Measurements from ENCODE around the gene PCDHGA3.

- TF ChIP-seq YY1 (tag by site-specific recombination; IDR thresholded peaks at IDR 0.05) (no peak), PRDM10 (tag by site-specific recombination; IDR thresholded peaks at IDR 0.05) (no peak), SP2 (tag by site-specific recombination; IDR thresholded peaks at IDR 0.05) (no peak), ZFP3 (tag by site-specific recombination; IDR thresholded peaks at IDR 0.05; ENCODE audit: low read depth) (no peak), GLI4 (tag by site-specific recombination; IDR thresholded peaks at IDR 0.05) (no peak), SETDB1 (IDR thresholded peaks at IDR 0.05; ENCODE audit: insufficient read length, low read length) (no peak), CTCF (tag by site-specific recombination; IDR thresholded peaks at IDR 0.05) (no peak), ZSCAN30 (tag by site-specific recombination; IDR thresholded peaks at IDR 0.05) (no peak), ZNF510 (tag by site-specific recombination; IDR thresholded peaks at IDR 0.05; ENCODE audit: insufficient replicate concordance) (no peak), ZNF677 (tag by site-specific recombination; IDR thresholded peaks at IDR 0.05) (no peak), ZNF18 (tag by site-specific recombination; IDR thresholded peaks at IDR 0.05) (no peak), ZBTB8A (tag by site-specific recombination; IDR thresholded peaks at IDR 0.05) (no peak)
- TF ChIP-seq, protein P1, sequence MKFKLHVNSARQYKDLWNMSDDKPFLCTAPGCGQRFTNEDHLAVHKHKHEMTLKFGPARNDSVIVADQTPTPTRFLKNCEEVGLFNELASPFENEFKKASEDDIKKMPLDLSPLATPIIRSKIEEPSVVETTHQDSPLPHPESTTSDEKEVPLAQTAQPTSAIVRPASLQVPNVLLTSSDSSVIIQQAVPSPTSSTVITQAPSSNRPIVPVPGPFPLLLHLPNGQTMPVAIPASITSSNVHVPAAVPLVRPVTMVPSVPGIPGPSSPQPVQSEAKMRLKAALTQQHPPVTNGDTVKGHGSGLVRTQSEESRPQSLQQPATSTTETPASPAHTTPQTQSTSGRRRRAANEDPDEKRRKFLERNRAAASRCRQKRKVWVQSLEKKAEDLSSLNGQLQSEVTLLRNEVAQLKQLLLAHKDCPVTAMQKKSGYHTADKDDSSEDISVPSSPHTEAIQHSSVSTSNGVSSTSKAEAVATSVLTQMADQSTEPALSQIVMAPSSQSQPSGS (tag by site-specific recombination; IDR thresholded peaks at IDR 0.05; ENCODE audit: low read depth), result no peak
Measured at GRCh38 chr5:141371572-141372475, 28.2 kb downstream of the PCDHGA3 start.

All from HEK293 (cell line).